HG03571 (cell line): ENCODE data around the gene POLR2M.

Source experiments
- ATAC-seq: cut with Tn5 transposase; IDR thresholded peaks from one replicate; pipeline ENCODE4 v1.9.1; 2021; ENCODE audit not compliant: unreplicated experiment

POLR2M gene

DNA sequence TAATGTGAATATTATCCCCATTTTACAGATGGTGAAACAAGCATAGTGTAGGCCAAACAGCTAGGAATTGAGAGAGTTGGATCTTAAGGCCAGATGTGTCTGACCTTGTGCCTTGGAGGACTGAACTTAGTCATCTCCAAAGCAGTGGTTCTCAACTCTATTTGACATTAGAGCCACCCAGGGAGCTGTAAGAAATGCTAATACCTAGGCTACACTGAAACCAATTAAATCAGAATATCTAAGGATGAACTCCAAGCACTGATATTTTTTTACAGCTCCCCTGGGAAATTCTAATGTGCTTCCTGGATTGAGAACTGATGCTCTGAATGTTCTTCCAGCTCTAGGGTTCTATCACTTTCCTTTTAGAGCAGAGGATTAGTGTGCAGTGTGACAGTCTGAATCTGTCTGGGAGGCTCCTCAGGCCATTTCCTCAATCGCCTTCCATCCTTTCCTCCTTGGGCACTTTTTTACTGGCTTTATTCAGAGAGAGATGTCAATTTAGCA lies 32.3 kb downstream of the POLR2M start:
- no peak for ATAC-seq

GRCh38 chr15:57740048-57740447 lies 33.5 kb downstream of the POLR2M start:
- no peak for ATAC-seq

DNA sequence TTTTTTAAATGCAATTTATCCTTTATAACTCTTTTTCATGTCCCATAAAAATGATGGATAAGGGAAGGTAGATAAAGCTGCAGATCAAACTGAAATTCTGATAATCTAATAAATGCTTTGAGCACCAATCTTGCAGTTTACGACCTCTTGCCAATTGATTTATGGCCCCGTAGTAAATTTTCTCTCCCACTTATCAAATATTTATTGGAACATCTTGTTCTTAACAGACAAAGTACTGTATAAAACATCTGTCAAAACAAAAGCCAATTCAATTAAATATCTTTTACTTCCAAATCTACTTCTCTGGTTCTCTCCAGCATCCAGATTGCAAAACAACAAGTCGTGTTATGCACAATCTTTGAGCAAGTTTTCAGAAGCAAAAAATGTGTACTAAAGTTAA lies 34.6 kb downstream of the POLR2M start:
- no peak for ATAC-seq

- ATAC-seq: no peak
Measured at GRCh38 chr15:57743424-57743823, 36.9 kb downstream of the POLR2M start.

DNA sequence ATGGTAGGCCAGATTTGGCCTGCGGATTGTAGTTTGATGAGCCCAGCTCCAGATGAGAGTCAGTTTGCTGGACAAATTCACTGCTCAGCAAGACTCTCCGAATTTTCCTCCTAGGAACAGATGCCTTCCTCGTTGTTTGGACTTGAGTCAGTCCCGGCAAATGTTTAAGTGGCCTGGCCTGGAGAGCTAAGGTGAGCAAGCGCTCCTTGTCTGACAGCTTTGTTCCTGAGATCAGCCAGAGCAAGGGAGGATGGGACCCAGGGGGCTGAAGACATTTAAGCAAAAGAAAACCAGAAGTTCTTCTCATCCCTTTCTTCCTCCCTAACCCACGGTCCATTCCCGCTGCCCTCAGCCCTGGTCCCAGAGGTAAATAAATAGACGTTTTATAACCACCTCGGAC lies 40.3 kb downstream of the POLR2M start:
- no peak for ATAC-seq

DNA sequence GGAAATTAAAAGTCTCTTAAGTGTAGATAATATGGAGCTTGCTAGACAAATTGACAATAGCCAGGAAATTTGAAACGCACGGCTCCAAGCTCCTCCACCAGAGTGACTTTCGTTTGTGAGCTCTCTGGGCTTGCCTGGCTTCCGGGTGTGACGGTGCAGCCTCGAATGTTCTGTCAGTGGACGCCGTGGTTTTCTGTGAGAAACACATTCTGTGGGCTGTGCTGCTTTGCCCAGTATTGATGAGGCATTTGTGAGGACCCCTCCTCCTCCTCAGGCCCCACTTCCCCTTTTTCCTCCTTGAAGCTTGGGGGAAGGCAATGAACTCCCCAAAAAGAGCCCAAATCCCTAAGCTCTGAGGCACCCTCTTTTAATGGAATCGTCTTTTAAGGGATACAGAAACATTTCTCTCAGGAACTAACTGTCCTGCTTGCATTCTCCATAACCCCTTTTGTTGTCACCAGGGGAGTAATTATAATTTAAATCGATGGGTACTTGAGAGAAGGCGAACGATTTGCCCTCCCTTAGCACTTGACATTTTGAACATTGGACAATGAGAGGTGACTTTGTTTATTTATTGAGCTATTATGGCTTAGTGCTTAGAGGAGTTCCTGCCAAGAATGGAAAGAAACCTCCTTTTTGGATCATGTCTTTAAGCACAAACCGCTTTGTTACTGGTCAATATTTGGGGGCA lies 40.8 kb downstream of the POLR2M start:
- ATAC-seq: no peak

- ATAC-seq: no peak
Measured at GRCh38 chr15:57751177-57751800, 44.8 kb downstream of the POLR2M start.

DNA sequence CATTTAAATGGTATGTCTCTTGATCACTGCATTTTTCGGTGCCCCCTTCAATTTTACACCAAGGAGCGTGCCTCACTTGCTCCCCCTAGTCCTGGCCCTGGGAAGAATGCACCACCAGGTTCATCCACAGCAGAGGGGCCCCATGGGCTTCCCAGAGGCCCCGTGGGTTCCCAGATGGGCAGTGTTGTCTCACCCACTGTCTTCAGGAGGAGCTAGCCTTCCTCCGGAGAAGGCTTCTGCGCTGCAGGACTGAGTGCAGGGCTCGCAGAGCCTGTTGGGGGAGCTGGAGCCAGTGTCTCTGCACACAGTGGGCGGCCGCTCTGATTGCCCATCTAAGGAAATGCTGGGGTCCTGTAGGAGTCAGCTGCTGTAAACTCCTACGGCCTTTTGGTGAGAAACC lies 45.9 kb downstream of the POLR2M start:
- ATAC-seq: no peak

DNA sequence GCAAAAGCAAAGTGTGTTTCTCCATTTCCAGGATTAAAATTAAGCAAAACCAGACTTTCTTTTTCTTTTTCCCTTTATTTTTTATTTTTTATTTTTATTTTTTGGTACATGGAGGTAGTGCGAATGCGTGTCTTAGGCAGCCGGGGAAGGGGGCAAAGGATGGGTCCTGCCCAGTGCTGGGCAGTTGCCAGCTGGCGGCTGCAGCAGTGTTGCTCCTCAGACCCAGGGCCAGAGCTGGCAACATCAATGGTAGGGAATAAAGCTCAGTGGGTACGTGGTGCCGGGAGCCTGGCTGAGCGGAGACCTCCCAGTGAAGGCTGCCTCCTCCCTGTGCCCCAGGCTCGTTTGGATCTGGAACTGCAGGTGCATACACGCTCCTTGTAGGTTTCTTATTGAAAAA lies 46.3 kb downstream of the POLR2M start:
- ATAC-seq: no peak

GRCh38 chr15:57756466-57756865 lies 50.0 kb downstream of the POLR2M start:
- no peak for ATAC-seq

DNA sequence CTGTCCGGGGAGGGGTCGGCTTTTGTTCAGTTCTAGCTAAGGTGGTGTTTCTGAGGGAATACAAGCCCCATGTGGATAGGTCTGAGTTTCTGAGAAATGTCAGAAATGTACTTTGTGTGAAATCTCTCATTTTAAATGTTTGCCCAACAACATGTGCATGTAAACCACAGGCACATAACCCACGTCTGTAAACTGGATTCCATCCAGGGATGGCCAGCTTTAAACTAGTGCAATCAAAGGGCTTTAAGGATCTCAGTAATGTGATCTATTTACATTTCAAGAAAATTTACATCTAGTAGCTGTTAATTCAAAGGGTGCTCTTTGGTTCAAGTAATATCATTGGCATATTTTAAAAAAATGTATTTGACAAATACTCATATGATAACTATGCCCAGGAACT lies 52.0 kb downstream of the POLR2M start:
- no peak for ATAC-seq

- no peak for ATAC-seq
Measured at GRCh38 chr15:57761562-57761961, 55.0 kb downstream of the POLR2M start.

DNA sequence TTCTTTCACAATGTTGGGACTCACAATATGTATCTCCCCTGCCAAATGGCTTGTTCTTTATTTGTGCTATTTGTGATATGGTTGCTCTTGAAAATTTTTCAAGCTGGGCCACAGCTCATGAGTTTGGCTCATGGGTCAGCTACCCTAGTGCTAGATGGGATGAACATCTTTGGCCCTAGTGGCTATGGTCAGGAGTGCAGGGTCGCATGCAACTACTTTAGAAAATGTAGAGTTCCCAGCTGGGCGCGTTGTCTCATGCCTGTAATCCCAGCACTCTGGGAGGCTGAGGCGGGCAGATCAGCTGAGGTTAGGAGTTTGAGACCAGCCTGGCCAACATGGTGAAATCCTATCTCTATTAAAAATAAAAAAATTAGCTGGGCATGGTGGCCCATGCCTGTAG lies 55.8 kb downstream of the POLR2M start:
- no peak for ATAC-seq

- ATAC-seq: no peak
Measured at GRCh38 chr15:57763176-57763964, 56.9 kb downstream of the POLR2M start.
